HepG2 (cell line): ENCODE measurements around the gene PDPK1. TPM values are rescaled to one million over a fixed set of nuclear protein-coding genes. Genes with fewer than 3 reads are reported as not detected.

Experiments used
- BORCS8-MEF2B ChIP-seq: sonication (generic); formaldehyde crosslinking; IDR thresholded peaks from 2 replicates; pipeline ENCODE4 v1.8.0; 2022; ENCODE audit warnings: mild to moderate bottlenecking, missing genetic modification reagents
- CCDC6 ChIP-seq: sonication (generic); formaldehyde crosslinking; IDR thresholded peaks from 2 replicates; pipeline ENCODE4 v1.8.1; 2022; ENCODE audit warnings: mild to moderate bottlenecking, missing genetic modification reagents, moderate library complexity
- DMAP1 ChIP-seq: IDR thresholded peaks from 2 replicates; pipeline ENCODE4 v1.6.1; 2016
- GTF3A ChIP-seq: sonication (generic); formaldehyde crosslinking; conservative IDR thresholded peaks from 2 replicates; pipeline ENCODE4 v1.4.0; 2020; ENCODE audit warnings: mild to moderate bottlenecking, missing genetic modification reagents
- IKZF4 ChIP-seq: sonication (generic); formaldehyde crosslinking; IDR thresholded peaks from 2 replicates; pipeline ENCODE4 v1.5.1; 2020; ENCODE audit warnings: borderline replicate concordance, mild to moderate bottlenecking, low read depth, missing genetic modification reagents; ENCODE audit errors: not compliant biosample characterization
- POLR2G ChIP-seq: fragments of 200-400 bp; formaldehyde crosslinking; IDR thresholded peaks from 2 replicates; pipeline ENCODE4 v1.6.1; 2018; ENCODE audit warnings: mild to moderate bottlenecking, low read depth, low read length, moderate library complexity
- SIN3A ChIP-seq: IDR thresholded peaks from 2 replicates; pipeline ENCODE4 v1.6.1; 2011; ENCODE audit warnings: low read depth, mild to moderate bottlenecking, control low read depth, low read length, borderline replicate concordance
- THAP11 ChIP-seq: IDR thresholded peaks from 2 replicates; pipeline ENCODE4 v1.6.1; 2016; ENCODE audit warnings: missing biosample characterization, missing genetic modification reagents
- TMF1 ChIP-seq: sonication (generic); formaldehyde crosslinking; IDR thresholded peaks from 2 replicates; pipeline ENCODE4 v1.8.1; 2022; ENCODE audit warnings: low read depth, missing genetic modification reagents
- ZFY ChIP-seq: sonication (generic); formaldehyde crosslinking; IDR thresholded peaks from 2 replicates; pipeline ENCODE4 v1.4.0; 2020; ENCODE audit warnings: missing genetic modification reagents
- ZNF232 ChIP-seq: sonication (generic); formaldehyde crosslinking; IDR thresholded peaks from 2 replicates; pipeline ENCODE4 v1.4.0; 2020; ENCODE audit warnings: missing genetic modification reagents, borderline replicate concordance
- ZNF350 ChIP-seq: sonication (generic); formaldehyde crosslinking; IDR thresholded peaks from 2 replicates; pipeline ENCODE4 v1.4.0; 2020; ENCODE audit warnings: mild to moderate bottlenecking, low read depth, missing genetic modification reagents, borderline replicate concordance
- ZNF569 ChIP-seq: sonication (generic); formaldehyde crosslinking; IDR thresholded peaks from 2 replicates; pipeline ENCODE4 v1.5.0; 2020; ENCODE audit warnings: mild to moderate bottlenecking, missing genetic modification reagents, moderate library complexity, borderline replicate concordance
- polyA plus RNA-seq, 8 experiments: library from polyadenylated mRNA; depleted of rRNA in 3 of 8; stranded (reverse) in 7 of 8; unstranded in 1 of 8; fragments of >200 nt; fragmentation: Illumina TruSeq in 4 of 8; extraction: Trizol in 4 of 8; gene quantifications; 2 replicates each; pipeline versions ENCODE4 v1.2.1 to v1.2.3, GENCODE V29; 2011 to 2016; ENCODE audit warnings: low read depth in 4 of 8, missing spikeins in 1 of 8, mixed read lengths in 1 of 8; ENCODE audit not compliant: insufficient read depth in 1 of 8
- total RNA-seq, 5 experiments: library from RNA; depleted of rRNA; stranded (reverse); fragments of >200 nt; fragmentation: Illumina TruSeq; extraction: Trizol; gene quantifications; 2 replicates each; pipeline ENCODE4 v1.2.3, GENCODE V29; 2016; ENCODE audit warnings: low read depth in 1 of 5
- TF ChIP-seq, protein P1 (sequence below): sonication (generic); formaldehyde crosslinking; IDR thresholded peaks from 2 replicates; pipeline ENCODE4 v1.9.0; 2021; ENCODE audit warnings: missing genetic modification reagents, mild to moderate bottlenecking, borderline replicate concordance
- TF ChIP-seq, protein P2 (sequence below): sonication (generic); formaldehyde crosslinking; IDR thresholded peaks from 2 replicates; pipeline ENCODE4 v1.4.0; 2020; ENCODE audit warnings: missing genetic modification reagents, borderline replicate concordance
- TF ChIP-seq, protein P3 (sequence below): sonication (generic); formaldehyde crosslinking; conservative IDR thresholded peaks from 2 replicates; pipeline ENCODE4 v1.4.0; 2020; ENCODE audit warnings: missing genetic modification reagents
- TF ChIP-seq, protein P4 (sequence below): sonication (generic); formaldehyde crosslinking; IDR thresholded peaks from 2 replicates; pipeline ENCODE4 v1.4.0; 2020; ENCODE audit warnings: missing genetic modification reagents, mild to moderate bottlenecking, borderline replicate concordance
- TF ChIP-seq, protein P5 (sequence below): sonication (generic); formaldehyde crosslinking; IDR thresholded peaks from 2 replicates; pipeline ENCODE4 v1.5.0; 2020; ENCODE audit warnings: mild to moderate bottlenecking, missing genetic modification reagents

PDPK1 gene
- total and polyA plus RNA-seq, 2 of the 13 experiments (the other 11 are each of a cell fraction or from before 2014, with no cell fraction given): 59.6 to 129 TPM

DNA sequence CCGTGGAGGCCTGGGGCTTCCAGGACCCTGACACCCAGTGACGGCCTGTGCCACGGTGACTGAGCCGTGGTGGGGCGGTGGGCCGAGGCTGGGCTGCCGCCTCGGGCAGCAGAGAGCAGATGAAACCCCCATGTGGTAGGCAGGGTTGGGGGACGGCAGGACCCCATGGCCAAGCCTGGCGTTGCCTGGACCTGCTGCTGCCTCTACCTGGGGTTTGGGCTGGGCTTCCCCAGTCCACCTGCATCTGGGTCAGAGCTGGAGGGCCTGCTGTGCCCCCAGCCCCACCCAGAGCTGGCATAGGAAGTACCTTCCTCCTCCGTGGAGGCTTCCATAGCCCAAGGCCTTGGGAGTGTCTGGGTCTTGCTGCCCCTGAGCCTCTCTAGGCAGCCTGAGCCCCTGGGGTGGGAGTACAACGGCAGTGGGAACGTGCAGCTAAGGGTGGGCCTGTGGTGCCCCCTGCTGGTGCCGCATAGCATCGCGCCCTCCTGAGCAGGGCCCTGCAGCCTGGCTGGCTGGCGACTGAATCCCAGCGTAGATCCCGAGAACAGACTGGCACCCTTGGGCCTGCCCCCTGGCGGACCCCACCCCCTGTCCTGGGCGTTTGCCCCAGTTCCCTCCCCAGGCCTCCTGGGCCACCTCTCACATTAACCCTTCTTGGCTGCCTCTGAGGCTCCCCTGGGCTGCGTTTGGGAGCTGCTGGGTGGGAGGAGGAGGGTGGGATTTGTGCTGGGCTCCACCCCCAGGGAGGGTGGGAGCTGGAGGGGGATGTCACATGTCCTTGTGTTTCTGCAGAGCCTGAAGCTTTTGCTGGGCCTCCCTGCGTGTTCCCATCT, 36.7 kb upstream of the PDPK1 start (continued):
- TF ChIP-seq, protein P1, sequence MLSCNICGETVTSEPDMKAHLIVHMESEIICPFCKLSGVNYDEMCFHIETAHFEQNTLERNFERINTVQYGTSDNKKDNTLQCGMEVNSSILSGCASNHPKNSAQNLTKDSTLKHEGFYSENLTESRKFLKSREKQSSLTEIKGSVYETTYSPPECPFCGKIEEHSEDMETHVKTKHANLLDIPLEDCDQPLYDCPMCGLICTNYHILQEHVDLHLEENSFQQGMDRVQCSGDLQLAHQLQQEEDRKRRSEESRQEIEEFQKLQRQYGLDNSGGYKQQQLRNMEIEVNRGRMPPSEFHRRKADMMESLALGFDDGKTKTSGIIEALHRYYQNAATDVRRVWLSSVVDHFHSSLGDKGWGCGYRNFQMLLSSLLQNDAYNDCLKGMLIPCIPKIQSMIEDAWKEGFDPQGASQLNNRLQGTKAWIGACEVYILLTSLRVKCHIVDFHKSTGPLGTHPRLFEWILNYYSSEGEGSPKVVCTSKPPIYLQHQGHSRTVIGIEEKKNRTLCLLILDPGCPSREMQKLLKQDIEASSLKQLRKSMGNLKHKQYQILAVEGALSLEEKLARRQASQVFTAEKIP (CRISPR knock-in tag): no peak
- TF ChIP-seq DMAP1 (CRISPR knock-in tag): no peak
- TF ChIP-seq, protein P2, sequence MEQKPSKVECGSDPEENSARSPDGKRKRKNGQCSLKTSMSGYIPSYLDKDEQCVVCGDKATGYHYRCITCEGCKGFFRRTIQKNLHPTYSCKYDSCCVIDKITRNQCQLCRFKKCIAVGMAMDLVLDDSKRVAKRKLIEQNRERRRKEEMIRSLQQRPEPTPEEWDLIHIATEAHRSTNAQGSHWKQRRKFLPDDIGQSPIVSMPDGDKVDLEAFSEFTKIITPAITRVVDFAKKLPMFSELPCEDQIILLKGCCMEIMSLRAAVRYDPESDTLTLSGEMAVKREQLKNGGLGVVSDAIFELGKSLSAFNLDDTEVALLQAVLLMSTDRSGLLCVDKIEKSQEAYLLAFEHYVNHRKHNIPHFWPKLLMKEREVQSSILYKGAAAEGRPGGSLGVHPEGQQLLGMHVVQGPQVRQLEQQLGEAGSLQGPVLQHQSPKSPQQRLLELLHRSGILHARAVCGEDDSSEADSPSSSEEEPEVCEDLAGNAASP (CRISPR knock-in tag): peak; percentile 32; the same call in 1 of the 2 replicates
- no peak for TF ChIP-seq BORCS8-MEF2B (CRISPR knock-in tag)
- TF ChIP-seq, protein P3, sequence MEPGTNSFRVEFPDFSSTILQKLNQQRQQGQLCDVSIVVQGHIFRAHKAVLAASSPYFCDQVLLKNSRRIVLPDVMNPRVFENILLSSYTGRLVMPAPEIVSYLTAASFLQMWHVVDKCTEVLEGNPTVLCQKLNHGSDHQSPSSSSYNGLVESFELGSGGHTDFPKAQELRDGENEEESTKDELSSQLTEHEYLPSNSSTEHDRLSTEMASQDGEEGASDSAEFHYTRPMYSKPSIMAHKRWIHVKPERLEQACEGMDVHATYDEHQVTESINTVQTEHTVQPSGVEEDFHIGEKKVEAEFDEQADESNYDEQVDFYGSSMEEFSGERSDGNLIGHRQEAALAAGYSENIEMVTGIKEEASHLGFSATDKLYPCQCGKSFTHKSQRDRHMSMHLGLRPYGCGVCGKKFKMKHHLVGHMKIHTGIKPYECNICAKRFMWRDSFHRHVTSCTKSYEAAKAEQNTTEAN (CRISPR knock-in tag): no peak
- TF ChIP-seq IKZF4 (CRISPR knock-in tag): no peak
- TF ChIP-seq SIN3A: no peak
- TF ChIP-seq ZFY (CRISPR knock-in tag): peak; percentile 39; the same call in 1 of the 2 replicates
- TF ChIP-seq, protein P4, sequence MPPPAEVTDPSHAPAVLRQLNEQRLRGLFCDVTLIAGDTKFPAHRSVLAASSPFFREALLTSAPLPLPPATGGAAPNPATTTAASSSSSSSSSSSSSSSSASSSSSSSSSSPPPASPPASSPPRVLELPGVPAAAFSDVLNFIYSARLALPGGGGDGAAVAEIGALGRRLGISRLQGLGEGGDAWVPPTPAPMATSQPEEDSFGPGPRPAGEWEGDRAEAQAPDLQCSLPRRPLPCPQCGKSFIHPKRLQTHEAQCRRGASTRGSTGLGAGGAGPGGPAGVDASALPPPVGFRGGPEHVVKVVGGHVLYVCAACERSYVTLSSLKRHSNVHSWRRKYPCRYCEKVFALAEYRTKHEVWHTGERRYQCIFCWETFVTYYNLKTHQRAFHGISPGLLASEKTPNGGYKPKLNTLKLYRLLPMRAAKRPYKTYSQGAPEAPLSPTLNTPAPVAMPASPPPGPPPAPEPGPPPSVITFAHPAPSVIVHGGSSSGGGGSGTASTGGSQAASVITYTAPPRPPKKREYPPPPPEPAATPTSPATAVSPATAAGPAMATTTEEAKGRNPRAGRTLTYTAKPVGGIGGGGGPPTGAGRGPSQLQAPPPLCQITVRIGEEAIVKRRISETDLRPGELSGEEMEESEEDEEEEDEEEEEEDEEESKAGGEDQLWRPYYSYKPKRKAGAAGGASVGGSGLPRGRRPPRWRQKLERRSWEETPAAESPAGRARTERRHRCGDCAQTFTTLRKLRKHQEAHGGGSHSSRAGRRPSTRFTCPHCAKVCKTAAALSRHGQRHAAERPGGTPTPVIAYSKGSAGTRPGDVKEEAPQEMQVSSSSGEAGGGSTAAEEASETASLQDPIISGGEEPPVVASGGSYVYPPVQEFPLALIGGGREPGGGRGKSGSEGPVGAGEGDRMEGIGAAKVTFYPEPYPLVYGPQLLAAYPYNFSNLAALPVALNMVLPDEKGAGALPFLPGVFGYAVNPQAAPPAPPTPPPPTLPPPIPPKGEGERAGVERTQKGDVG: no peak
- TF ChIP-seq ZNF232: no peak
- no peak for TF ChIP-seq CCDC6 (CRISPR knock-in tag)
- TF ChIP-seq GTF3A (CRISPR knock-in tag): no peak
- peak; percentile 46 for TF ChIP-seq THAP11 (CRISPR knock-in tag)
- TF ChIP-seq ZNF350: peak; percentile 41; the same call in 1 of the 2 replicates
- TF ChIP-seq ZNF569 (CRISPR knock-in tag): no peak
- TF ChIP-seq POLR2G: no peak
- no peak for TF ChIP-seq TMF1
- TF ChIP-seq, protein P5, sequence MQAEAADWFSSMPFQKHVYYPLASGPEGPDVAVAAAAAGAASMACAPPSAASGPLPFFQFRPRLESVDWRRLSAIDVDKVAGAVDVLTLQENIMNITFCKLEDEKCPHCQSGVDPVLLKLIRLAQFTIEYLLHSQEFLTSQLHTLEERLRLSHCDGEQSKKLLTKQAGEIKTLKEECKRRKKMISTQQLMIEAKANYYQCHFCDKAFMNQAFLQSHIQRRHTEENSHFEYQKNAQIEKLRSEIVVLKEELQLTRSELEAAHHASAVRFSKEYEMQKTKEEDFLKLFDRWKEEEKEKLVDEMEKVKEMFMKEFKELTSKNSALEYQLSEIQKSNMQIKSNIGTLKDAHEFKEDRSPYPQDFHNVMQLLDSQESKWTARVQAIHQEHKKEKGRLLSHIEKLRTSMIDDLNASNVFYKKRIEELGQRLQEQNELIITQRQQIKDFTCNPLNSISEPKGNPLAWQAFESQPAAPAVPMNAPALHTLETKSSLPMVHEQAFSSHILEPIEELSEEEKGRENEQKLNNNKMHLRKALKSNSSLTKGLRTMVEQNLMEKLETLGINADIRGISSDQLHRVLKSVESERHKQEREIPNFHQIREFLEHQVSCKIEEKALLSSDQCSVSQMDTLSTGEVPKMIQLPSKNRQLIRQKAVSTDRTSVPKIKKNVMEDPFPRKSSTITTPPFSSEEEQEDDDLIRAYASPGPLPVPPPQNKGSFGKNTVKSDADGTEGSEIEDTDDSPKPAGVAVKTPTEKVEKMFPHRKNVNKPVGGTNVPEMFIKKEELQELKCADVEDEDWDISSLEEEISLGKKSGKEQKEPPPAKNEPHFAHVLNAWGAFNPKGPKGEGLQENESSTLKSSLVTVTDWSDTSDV: no peak
